ENCODE results near the gene PDX1. TPM values are rescaled to one million over a fixed set of nuclear protein-coding genes. Genes with fewer than 3 reads are reported as not detected.
A peak's percentile ranks its signal among the peaks of the same experiment; 100 is the strongest.

Gene PDX1
- total and polyA plus RNA-seq, 2 of the 13 experiments (the other 11 are each of a cell fraction or from before 2014, with no cell fraction given), result 0.07 TPM; not detected in 1

DNA sequence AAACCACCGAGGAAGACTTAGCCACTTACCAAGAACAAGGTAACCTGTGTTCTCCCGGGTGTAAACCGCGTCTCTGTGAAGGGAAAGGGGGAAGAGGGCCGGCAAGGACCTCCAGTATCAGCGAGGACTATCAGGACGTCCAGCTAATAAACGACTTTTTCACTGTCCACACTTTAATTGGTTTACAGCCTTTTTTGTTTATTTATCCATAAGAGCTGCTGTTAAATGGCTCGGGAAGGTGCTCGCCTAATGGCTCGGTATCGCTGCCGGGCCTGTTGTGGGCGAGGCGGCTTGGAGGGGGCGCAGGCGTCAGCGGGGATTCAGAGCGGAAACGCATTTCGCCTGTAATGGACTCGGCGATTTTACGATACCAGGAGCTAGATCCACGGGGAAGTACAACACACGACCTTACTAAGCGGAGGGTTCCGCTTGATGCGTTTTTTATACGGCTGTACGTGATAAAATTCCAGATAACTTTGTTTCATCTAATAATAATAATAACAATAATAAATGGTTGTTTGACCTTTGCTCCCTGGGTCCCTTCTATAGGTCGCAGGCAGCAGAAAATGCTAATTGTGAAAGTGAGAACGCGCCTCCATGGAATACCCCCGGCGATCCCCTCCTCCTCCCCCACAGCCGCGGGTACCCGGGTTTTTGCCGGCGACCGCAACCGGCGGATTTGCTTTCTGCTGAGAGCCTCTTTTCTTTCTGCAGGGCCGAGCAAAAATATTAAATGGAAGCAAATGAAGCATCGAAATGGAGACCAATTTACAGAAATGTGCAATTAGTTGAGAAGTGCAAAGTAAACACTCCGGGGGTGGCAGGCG, 2.5 kb upstream of the PDX1 start:
- DNase-seq (ENCODE audit: low spot score) (no peak), FAIRE-seq (no peak), ATAC-seq (no peak)
- Histone ChIP-seq H4K20me1 (ENCODE audit: insufficient read depth, low read length) (no peaks in the 10 kb centered on the region), H3K79me2 (ENCODE audit: insufficient read depth, low read length) (no peaks in the 10 kb centered on the region), H3K36me3 (replicated peaks in 1 of 2; ENCODE audit: control insufficient read depth in 1 of 2, insufficient read depth in 2 of 2, low read length in 2 of 2) (no peaks in the 10 kb centered on the region), H3K4me3 (replicated peaks in 1 of 3; ENCODE audit: insufficient read depth in 1 of 3, low read depth in 2 of 3, low read length in 3 of 3) (peak overlapping the region in 1 of 3 experiments; percentile 63; a peak in 1 of 6 replicates), H2AFZ (ENCODE audit: low read length) (no peak overlapping the region), H3K9ac (ENCODE audit: insufficient read depth, low read depth, low read length) (no peak overlapping the region), H3K4me1 (ENCODE audit: insufficient read depth, low read length) (peaks cover 35% of the 10 kb centered on the region), H3K4me2 (ENCODE audit: low read depth, low read length) (peak overlapping the region; percentile 77; the same call in 1 of the 2 replicates), H3K27me3 (ENCODE audit: control insufficient read depth in 1 of 2, insufficient read depth in 2 of 2, low read length in 2 of 2) (peaks cover 8 to 47% of the 10 kb centered on the region in 2 experiments), H3K27ac (ENCODE audit: extremely low read length, insufficient read depth, low read length) (no peak overlapping the region), H3K9me3 (ENCODE audit: low read length) (no peaks in the 10 kb centered on the region)
- BruUV-seq (replicated peaks), result no TSS peak
- intact Hi-C loops (cut with micrococcal nuclease; ENCODE audit: unreplicated experiment), result no loop called here
- CTCF ChIA-PET (ENCODE audit: low intra/inter-chr PET ratio, low total read pairs), result no interaction called here
- no peak for TF ChIP-seq ZNF121 (CRISPR knock-in tag; IDR thresholded peaks at IDR 0.05)
- TF ChIP-seq HNRNPLL (IDR thresholded peaks at IDR 0.05; ENCODE audit: low read depth, low read length, poor library complexity, severe bottlenecking), result peak; percentile 10
- in situ Hi-C loops (cut with HindIII; ENCODE audit: extremely low pct_ligation_motif_present, low pct_unique_long_range_greater_than_20kb), result no loop called here
- POLR2A ChIA-PET, result no interaction called here
- 77% methylated on average over 48 of the region's 48 CpGs for WGBS (ENCODE audit: low lambda C conversion rate)

DNA sequence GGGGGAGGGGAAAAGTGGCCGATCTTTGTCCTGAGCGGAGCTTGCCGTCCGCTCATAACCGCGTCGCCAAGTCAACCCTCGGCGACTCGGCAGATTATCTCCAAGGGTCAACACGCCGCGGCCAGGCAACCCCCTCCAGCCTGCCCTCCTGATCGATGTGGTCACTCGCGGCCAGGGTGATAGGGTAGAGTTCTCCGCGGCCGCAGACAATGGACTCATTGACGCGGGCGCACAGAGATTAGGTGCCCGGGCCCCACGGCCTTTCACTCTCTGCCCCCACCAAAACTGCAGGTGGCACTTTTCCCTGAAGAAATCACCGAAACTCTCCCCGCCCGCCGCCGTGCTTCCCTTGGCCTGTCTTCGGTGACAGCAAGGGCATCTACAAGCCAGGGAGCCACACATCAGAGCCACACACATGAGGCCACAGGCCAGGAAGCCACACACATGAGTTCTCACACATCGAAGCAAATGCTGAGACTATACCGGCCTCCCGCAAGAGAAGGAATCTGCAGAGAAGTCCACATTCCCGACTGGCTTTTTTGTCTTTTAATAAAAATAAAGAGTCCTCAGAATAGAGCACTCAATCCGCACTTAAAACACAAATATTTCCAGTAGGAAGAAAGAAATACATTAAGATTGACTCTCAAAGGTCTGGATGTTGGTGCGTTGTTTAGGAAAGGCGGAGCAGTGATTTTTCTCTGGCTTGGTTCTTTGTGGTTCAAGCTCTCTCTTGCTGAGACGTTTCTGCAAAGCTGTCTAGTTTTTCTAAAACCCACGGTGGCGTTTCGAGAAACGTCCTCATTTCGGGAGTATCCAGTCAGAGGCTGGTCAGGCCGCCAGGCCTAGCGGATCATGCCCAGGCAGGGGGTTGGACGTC, 1.5 kb upstream of the PDX1 start:
- DNase-seq (ENCODE audit: low spot score) (no peak), FAIRE-seq (no peak), ATAC-seq (peak; percentile 43)
- in situ Hi-C loops (cut with HindIII; ENCODE audit: extremely low pct_ligation_motif_present, low pct_unique_long_range_greater_than_20kb), result no loop called here
- POLR2A ChIA-PET, result no interaction called here
- Histone ChIP-seq H3K27me3 (ENCODE audit: control insufficient read depth in 1 of 2, insufficient read depth in 2 of 2, low read length in 2 of 2) (peaks cover 8 to 50% of the 10 kb centered on the region in 2 experiments), H3K4me1 (ENCODE audit: insufficient read depth, low read length) (peaks cover 35% of the 10 kb centered on the region), H3K36me3 (replicated peaks in 1 of 2; ENCODE audit: control insufficient read depth in 1 of 2, insufficient read depth in 2 of 2, low read length in 2 of 2) (no peaks in the 10 kb centered on the region), H2AFZ (ENCODE audit: low read length) (no peak overlapping the region), H3K9ac (ENCODE audit: insufficient read depth, low read depth, low read length) (peak overlapping the region; percentile 3; the same call in 1 of the 2 replicates), H3K79me2 (ENCODE audit: insufficient read depth, low read length) (no peaks in the 10 kb centered on the region), H3K9me3 (ENCODE audit: low read length) (no peaks in the 10 kb centered on the region), H4K20me1 (ENCODE audit: insufficient read depth, low read length) (no peaks in the 10 kb centered on the region), H3K4me3 (replicated peaks in 1 of 3; ENCODE audit: insufficient read depth in 1 of 3, low read depth in 2 of 3, low read length in 3 of 3) (peak overlapping the region in 1 of 3 experiments; percentile 63; a peak in 2 of 6 replicates), H3K27ac (ENCODE audit: extremely low read length, insufficient read depth, low read length) (no peak overlapping the region), H3K4me2 (ENCODE audit: low read depth, low read length) (peak overlapping the region; percentile 77)
- BruUV-seq (replicated peaks), result no TSS peak
- 45% methylated on average over 25 of the region's 46 CpGs for WGBS (ENCODE audit: low lambda C conversion rate)
- CTCF ChIA-PET (ENCODE audit: low intra/inter-chr PET ratio, low total read pairs), result no interaction called here
- intact Hi-C loops (cut with micrococcal nuclease; ENCODE audit: unreplicated experiment), result no loop called here
- TF ChIP-seq PAF1 (CRISPR knock-in tag; IDR thresholded peaks at IDR 0.05), result no peak
- peak in 1 of 2 experiments; percentile 64; a peak in 2 of 4 replicates for TF ChIP-seq EP300 (IDR thresholded peaks at IDR 0.05; ENCODE audit: low read depth in 2 of 2, low read length in 2 of 2)
- TF ChIP-seq EP300 (CRISPR knock-in tag; IDR thresholded peaks at IDR 0.05; ENCODE audit: borderline replicate concordance), result no peak
- TF ChIP-seq ZNF83 (CRISPR knock-in tag; IDR thresholded peaks at IDR 0.05; ENCODE audit: borderline replicate concordance), result no peak
- TF ChIP-seq PCBP1 (IDR thresholded peaks at IDR 0.05; ENCODE audit: borderline replicate concordance, low read depth, low read length), result peak; percentile 92
- TF ChIP-seq GATA4 (IDR thresholded peaks at IDR 0.05; ENCODE audit: borderline replicate concordance, low read depth), result no peak
- 0 out of 2 replicates have a peak, but pooled peaks have one; percentile 27 for TF ChIP-seq NCOA2 (CRISPR knock-in tag; IDR thresholded peaks at IDR 0.05)
- no peak for TF ChIP-seq SOX6 (IDR thresholded peaks at IDR 0.05)
- TF ChIP-seq SOX6 (CRISPR knock-in tag; IDR thresholded peaks at IDR 0.05), result peak; percentile 82
- TF ChIP-seq SNAPC5 (CRISPR knock-in tag; IDR thresholded peaks at IDR 0.05; ENCODE audit: borderline replicate concordance), result no peak
- no peak for TF ChIP-seq ZNF382 (CRISPR knock-in tag; IDR thresholded peaks at IDR 0.05; ENCODE audit: borderline replicate concordance)
- TF ChIP-seq ZNF652 (CRISPR knock-in tag; IDR thresholded peaks at IDR 0.05; ENCODE audit: borderline replicate concordance, low read depth), result no peak
- no peak for TF ChIP-seq EZH2 (conservative IDR thresholded peaks at IDR 0.05; ENCODE audit: low read depth, low read length)
- no peak for TF ChIP-seq SP1 (IDR thresholded peaks at IDR 0.05)
- no peak for TF ChIP-seq SP1 (CRISPR knock-in tag; IDR thresholded peaks at IDR 0.05)
